Measurements from ENCODE around the gene FAM53B.

The FAM53B gene

GRCh38 chr10:124649214-124649613 lies 95.0 kb downstream of the FAM53B start:
- DNase-seq (ENCODE audit: low spot score), result no peak
- TF ChIP-seq, protein P1, sequence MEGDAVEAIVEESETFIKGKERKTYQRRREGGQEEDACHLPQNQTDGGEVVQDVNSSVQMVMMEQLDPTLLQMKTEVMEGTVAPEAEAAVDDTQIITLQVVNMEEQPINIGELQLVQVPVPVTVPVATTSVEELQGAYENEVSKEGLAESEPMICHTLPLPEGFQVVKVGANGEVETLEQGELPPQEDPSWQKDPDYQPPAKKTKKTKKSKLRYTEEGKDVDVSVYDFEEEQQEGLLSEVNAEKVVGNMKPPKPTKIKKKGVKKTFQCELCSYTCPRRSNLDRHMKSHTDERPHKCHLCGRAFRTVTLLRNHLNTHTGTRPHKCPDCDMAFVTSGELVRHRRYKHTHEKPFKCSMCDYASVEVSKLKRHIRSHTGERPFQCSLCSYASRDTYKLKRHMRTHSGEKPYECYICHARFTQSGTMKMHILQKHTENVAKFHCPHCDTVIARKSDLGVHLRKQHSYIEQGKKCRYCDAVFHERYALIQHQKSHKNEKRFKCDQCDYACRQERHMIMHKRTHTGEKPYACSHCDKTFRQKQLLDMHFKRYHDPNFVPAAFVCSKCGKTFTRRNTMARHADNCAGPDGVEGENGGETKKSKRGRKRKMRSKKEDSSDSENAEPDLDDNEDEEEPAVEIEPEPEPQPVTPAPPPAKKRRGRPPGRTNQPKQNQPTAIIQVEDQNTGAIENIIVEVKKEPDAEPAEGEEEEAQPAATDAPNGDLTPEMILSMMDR (conservative IDR thresholded peaks at IDR 0.05; ENCODE audit: low read depth), result no peak
- CTCF ChIA-PET, result interaction anchor here (0.6 to 2.3 kb wide), 7 partner anchors 15 to 92 kb away, joined by 3 to 6 read pairs (median 4); no protein-coding TSS in a partner anchor
- POLR2A ChIA-PET (ENCODE audit: low non-redundant PET), result no interaction called here
- peak overlapping the region; percentile 98 for H3K27ac ChIP-seq

- CTCF ChIA-PET, result interaction anchor here (0.6 to 2.3 kb wide), 7 partner anchors 16 to 93 kb away, joined by 3 to 6 read pairs (median 4); no protein-coding TSS in a partner anchor
- POLR2A ChIA-PET (ENCODE audit: low non-redundant PET), result no interaction called here
- H3K27ac ChIP-seq, result peak overlapping the region; percentile 98
- peak; percentile 87 for DNase-seq (ENCODE audit: low spot score)
- TF ChIP-seq, protein P1 (conservative IDR thresholded peaks at IDR 0.05; ENCODE audit: low read depth), result no peak
Measured at GRCh38 chr10:124648738-124649137, 95.4 kb downstream of the FAM53B start.

DNA sequence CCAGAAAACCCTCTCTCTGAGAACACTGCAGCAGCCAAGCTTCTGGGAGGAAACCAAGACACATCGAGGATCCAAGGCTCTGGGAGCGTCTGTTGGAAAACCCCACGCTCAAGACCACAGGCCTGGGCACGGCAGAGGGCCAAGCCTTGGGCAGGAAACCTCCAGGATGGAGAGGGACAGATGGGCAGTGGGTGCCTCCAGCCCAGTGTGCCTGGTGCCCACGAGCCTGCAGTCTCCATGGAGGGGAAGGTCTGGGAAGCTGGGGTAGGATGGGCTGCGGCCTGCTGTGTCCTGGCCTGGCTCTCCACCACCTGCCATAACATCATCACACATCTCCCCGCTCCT lies 96.1 kb downstream of the FAM53B start:
- peak overlapping the region; percentile 98 for H3K27ac ChIP-seq
- no peak for DNase-seq (ENCODE audit: low spot score)
- ChIA-PET POLR2A (ENCODE audit: low non-redundant PET) (no interaction called here), CTCF (interaction anchor here (0.6 to 2.3 kb wide), 8 partner anchors 16 to 996 kb away, joined by 3 to 6 read pairs (median 4); no protein-coding TSS in a partner anchor)
- TF ChIP-seq, protein P1 (conservative IDR thresholded peaks at IDR 0.05; ENCODE audit: low read depth), result no peak

DNA sequence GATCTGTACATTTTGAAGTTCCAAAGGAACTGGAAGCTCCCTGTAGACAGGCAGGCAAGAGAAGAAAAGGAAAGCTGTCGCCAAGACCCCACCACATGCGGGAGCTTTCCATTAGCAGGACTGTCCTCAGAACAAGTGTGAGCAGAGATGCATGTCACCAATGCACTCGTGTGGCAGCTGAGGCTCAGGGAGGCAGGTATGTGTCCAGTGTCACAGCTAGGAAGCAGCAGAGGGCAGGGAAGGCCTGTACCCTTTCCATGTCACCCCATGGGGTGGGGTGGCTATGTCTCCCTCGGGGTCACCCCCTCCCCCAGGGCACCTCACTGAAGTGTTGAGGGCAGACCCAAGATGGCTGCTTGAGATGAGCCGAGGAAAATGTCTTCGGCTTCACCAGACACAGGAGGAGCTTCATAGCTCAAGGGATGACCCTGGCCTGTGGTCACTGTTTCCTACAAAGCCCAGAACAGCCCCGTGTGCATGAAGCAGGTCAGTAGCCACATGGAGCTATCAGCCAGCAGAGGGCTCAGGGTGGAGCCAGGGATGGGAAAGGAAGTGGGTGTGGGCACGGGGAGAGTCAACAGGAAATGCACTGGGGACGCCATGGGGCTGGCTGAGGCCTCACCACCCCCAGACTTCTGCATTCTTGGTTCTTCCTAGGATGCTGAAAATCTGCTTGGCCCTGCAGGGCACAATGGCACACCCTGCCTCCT lies 96.6 kb downstream of the FAM53B start:
- POLR2A ChIA-PET (ENCODE audit: low non-redundant PET), result no interaction called here
- peak; percentile 56 for DNase-seq (ENCODE audit: low spot score)
- H3K27ac ChIP-seq, result peak overlapping the region; percentile 98
- CTCF ChIA-PET, result interaction anchor here (0.6 to 2.3 kb wide), 10 partner anchors 15 to 996 kb away, joined by 3 to 6 read pairs (median 3); no protein-coding TSS in a partner anchor
- TF ChIP-seq, protein P1 (conservative IDR thresholded peaks at IDR 0.05; ENCODE audit: low read depth), result no peak

DNA sequence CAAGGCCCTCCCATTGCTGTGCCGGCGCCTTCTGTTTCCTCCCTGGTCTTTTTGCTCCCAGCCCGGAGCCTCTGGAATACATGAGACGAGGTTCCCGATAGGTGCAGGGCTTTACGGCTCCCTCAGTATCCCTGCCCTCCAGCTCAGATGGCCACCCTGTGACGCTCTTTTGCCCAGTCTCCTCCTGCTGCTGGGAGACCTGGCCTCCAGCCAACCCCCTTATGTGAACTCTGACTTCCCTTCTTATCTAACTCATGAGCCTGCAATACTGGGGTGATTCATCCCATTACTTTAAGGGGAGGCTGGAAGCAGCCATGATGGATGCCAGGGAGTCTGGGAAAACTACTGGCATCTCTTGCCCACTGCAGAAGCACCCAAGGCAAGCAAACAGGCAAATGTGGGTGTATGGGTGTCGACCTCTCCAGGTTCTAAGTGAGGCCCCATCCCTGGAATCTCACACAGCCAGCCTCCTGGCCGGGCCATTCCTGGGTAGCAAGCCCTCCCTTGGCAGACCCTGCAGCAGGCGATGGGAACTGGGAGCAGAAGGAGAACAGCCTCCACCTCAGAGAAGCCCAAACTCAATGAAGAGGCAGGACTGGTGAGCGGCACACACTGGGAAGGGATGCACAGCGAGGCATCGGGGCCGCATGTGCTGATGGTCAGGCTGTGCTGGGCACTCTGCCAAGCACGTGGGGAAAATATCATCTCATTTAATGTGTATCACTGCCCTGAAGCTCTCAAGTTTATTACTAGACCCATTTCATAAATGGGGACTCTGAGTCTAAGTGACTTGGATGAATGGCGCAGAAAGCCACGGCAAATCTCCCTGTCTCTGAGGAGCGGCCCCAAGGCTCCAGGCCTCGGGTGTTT lies 97.5 kb downstream of the FAM53B start:
- ChIA-PET CTCF (interaction anchor here (0.5 to 0.7 kb wide), 2 partner anchors 243 to 806 kb away, joined by 3 to 4 read pairs; no protein-coding TSS in a partner anchor), POLR2A (ENCODE audit: low non-redundant PET) (no interaction called here)
- peak overlapping the region; percentile 98 for H3K27ac ChIP-seq
- DNase-seq (ENCODE audit: low spot score), result peak; percentile 48
- TF ChIP-seq, protein P1 (conservative IDR thresholded peaks at IDR 0.05; ENCODE audit: low read depth), result no peak

DNA sequence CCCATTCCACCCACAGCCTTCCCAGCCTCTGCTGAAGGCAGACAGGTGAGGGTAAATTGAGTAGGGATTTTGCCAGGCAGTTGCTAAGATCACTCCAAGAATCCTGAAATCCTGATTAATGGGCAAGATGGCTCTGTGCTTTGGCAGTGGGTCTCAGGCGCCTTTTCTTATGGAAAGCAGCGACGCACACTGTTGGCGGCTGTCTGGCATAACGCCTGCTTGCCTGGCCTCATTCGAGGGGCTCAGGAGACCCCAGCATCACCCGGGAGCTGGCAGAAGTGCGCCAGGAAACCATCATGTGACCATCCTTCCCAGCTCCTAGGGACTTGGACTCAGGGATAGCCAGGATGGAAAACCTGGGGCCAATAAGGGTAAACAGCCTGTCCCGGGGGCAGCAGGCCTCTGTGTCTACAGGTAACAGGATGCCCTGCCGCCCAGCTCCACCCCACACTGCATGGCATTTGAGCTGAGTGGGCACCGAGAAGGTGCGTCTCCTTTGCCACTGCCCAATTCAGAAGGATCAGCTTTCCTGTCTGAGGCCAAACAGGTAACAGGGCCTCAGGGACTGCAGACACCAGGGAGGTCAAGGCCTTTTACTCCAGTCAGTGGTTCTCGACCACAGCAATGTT lies 98.6 kb downstream of the FAM53B start:
- peak overlapping the region; percentile 98 for H3K27ac ChIP-seq
- TF ChIP-seq, protein P1 (conservative IDR thresholded peaks at IDR 0.05; ENCODE audit: low read depth), result no peak
- CTCF ChIA-PET, result interaction anchor here (0.5 kb wide), 2 partner anchors 26 to 242 kb away, joined by 3 to 4 read pairs; no protein-coding TSS in a partner anchor
- POLR2A ChIA-PET (ENCODE audit: low non-redundant PET), result no interaction called here
- DNase-seq (ENCODE audit: low spot score), result no peak
